ENCODE results near the gene RSAD1. TPM values are rescaled to one million over a fixed set of nuclear protein-coding genes. Genes with fewer than 3 reads are reported as not detected.

RSAD1 gene
- total and polyA plus RNA-seq, 10 of the 15 experiments (the other 5 are each of a cell fraction or from before 2014, with no cell fraction given), result 2.5 to 28.1 (median 22.6) TPM

- no peak for TF ChIP-seq USF2 (IDR thresholded peaks at IDR 0.05; ENCODE audit: borderline replicate concordance, low read depth, low read length)
- peak; percentile 83; the same call in 1 of the 2 replicates for TF ChIP-seq SMARCA5 (IDR thresholded peaks at IDR 0.05)
- no peak for TF ChIP-seq SP1 (IDR thresholded peaks at IDR 0.05; ENCODE audit: low read depth, low read length)
- TF ChIP-seq FOXM1 (IDR thresholded peaks at IDR 0.05; ENCODE audit: low read depth, low read length), result no peak
- no peak for TF ChIP-seq KAT2A (conservative IDR thresholded peaks at IDR 0.05; ENCODE audit: control insufficient read depth, low read depth, low read length)
- TF ChIP-seq EZH2 (IDR thresholded peaks at IDR 0.05; ENCODE audit: borderline replicate concordance, control insufficient read depth, low read depth, low read length), result no peak
- TF ChIP-seq RAD51 (IDR thresholded peaks at IDR 0.05), result no peak
- peak; percentile 88 for TF ChIP-seq BHLHE40 (IDR thresholded peaks at IDR 0.05; ENCODE audit: borderline replicate concordance in 1 of 2, low read depth in 2 of 2, low read length in 1 of 2)
- no peak for TF ChIP-seq ZBTB40 (IDR thresholded peaks at IDR 0.05; ENCODE audit: borderline replicate concordance)
- TF ChIP-seq RELA (IDR thresholded peaks at IDR 0.05; ENCODE audit: borderline replicate concordance, partially characterized antibody), result no peak
- no peak for TF ChIP-seq WRNIP1 (IDR thresholded peaks at IDR 0.05; ENCODE audit: borderline replicate concordance, low read depth, low read length)
- no peak for TF ChIP-seq HSF1 (IDR thresholded peaks at IDR 0.05; ENCODE audit: low read depth, low read length)
- TF ChIP-seq GABPA (IDR thresholded peaks at IDR 0.05; ENCODE audit: low read depth), result no peak
- no peak for TF ChIP-seq CHD4 (IDR thresholded peaks at IDR 0.05)
- TF ChIP-seq FOS (IDR thresholded peaks at IDR 0.05; ENCODE audit: borderline replicate concordance, extremely low read depth, insufficient read length), result no peak
- peak; percentile 81 for TF ChIP-seq ESRRA (IDR thresholded peaks at IDR 0.05; ENCODE audit: low read length)
- TF ChIP-seq MAX (IDR thresholded peaks at IDR 0.05; ENCODE audit: low read depth, low read length), result no peak
- TF ChIP-seq SMAD1 (IDR thresholded peaks at IDR 0.05; ENCODE audit: low read depth, partially characterized antibody), result no peak
- no peak for TF ChIP-seq PBX3 (IDR thresholded peaks at IDR 0.05; ENCODE audit: insufficient replicate concordance, low read depth, low read length)
- no peak for TF ChIP-seq ASH2L (IDR thresholded peaks at IDR 0.05; ENCODE audit: borderline replicate concordance, low read depth)
- no peak for TF ChIP-seq KDM1A (IDR thresholded peaks at IDR 0.05; ENCODE audit: borderline replicate concordance)
- no peak for TF ChIP-seq ELK1 (IDR thresholded peaks at IDR 0.05; ENCODE audit: low read depth, low read length)
These were observed 3.9 kb downstream of the RSAD1 start (continued) for GRCh38 chr17:50482516-50482915.

Measured in GM12878 (cell line).